ENCODE data around the gene EZH2.

The EZH2 gene

GRCh38 chr7:148804343-148805235, 79.5 kb downstream of the EZH2 start:
- no peak for DNase-seq (ENCODE audit: low read depth)

- no peak for DNase-seq (ENCODE audit: low read depth)
These were observed 81.0 kb downstream of the EZH2 start for GRCh38 chr7:148803094-148803493.

GRCh38 chr7:148802101-148802493, 82.0 kb downstream of the EZH2 start:
- no peak for DNase-seq (ENCODE audit: low read depth)

- DNase-seq (ENCODE audit: low read depth) = no peak
These were observed 83.4 kb downstream of the EZH2 start for GRCh38 chr7:148800677-148801076.

- DNase-seq (ENCODE audit: low read depth) = no peak
These were observed 84.1 kb downstream of the EZH2 start for GRCh38 chr7:148799893-148800555.

GRCh38 chr7:148796841-148797240, 87.2 kb downstream of the EZH2 start:
- DNase-seq (ENCODE audit: low read depth) = no peak

- no peak for DNase-seq (ENCODE audit: low read depth)
These were observed 89.6 kb downstream of the EZH2 start for GRCh38 chr7:148794476-148794875.

GRCh38 chr7:148793590-148793989, 90.5 kb downstream of the EZH2 start:
- DNase-seq (ENCODE audit: low read depth) = no peak

GRCh38 chr7:148791546-148791945, 92.5 kb downstream of the EZH2 start:
- no peak for DNase-seq (ENCODE audit: low read depth)

- DNase-seq (ENCODE audit: low read depth) = no peak
These were observed 93.2 kb downstream of the EZH2 start for GRCh38 chr7:148790850-148791249.

- no peak for DNase-seq (ENCODE audit: low read depth)
These were observed 93.9 kb downstream of the EZH2 start for GRCh38 chr7:148790131-148790726.

- no peak for DNase-seq (ENCODE audit: low read depth)
These were observed 94.9 kb downstream of the EZH2 start for GRCh38 chr7:148789220-148789619.

- no peak for DNase-seq (ENCODE audit: low read depth)
These were observed 96.4 kb downstream of the EZH2 start for GRCh38 chr7:148787571-148788295.

GRCh38 chr7:148783801-148784527, 100.1 kb downstream of the EZH2 start:
- no peak for DNase-seq (ENCODE audit: low read depth)

GRCh38 chr7:148782757-148783456, 101.2 kb downstream of the EZH2 start:
- no peak for DNase-seq (ENCODE audit: low read depth)

GRCh38 chr7:148774471-148774870, 109.6 kb downstream of the EZH2 start:
- no peak for DNase-seq (ENCODE audit: low read depth)

- DNase-seq (ENCODE audit: low read depth) = no peak
These were observed 110.8 kb downstream of the EZH2 start for GRCh38 chr7:148773334-148773733.

- peak; percentile 77 for DNase-seq (ENCODE audit: low read depth)
These were observed 111.6 kb downstream of the EZH2 start for GRCh38 chr7:148772297-148773089.

- no peak for DNase-seq (ENCODE audit: low read depth)
These were observed 114.1 kb downstream of the EZH2 start for GRCh38 chr7:148770004-148770403.

- DNase-seq (ENCODE audit: low read depth) = no peak
These were observed 120.5 kb downstream of the EZH2 start for GRCh38 chr7:148763622-148764021.
